Coronary artery (tissue), 2 donors: Measurements from ENCODE around the gene LRRC17.
A peak's percentile ranks its signal among the peaks of the same experiment; 100 is the strongest.

ENCODE experiments used
- DNase-seq: peaks from one replicate; pipeline ENCODE4 v3.0.0-alpha.2; 2017; ENCODE audit warnings: low spot score
- H3K27ac ChIP-seq, 2 donors: fragments of 200-600 bp; sonication (generic); one replicate each; pipeline ENCODE4 v1.5.1; 2016 to 2019
- H3K4me3 ChIP-seq: fragments of 200-600 bp; sonication (generic); 2 replicates; pipeline ENCODE4 v1.5.1; 2016; ENCODE audit warnings: mild to moderate bottlenecking, moderate library complexity
- TF ChIP-seq, protein P1 (sequence below): fragments of 200-600 bp; sonication (generic); IDR thresholded peaks from one replicate; pipeline ENCODE4 v1.5.1; 2019; ENCODE audit warnings: antibody characterized with exemption

The LRRC17 gene

DNA sequence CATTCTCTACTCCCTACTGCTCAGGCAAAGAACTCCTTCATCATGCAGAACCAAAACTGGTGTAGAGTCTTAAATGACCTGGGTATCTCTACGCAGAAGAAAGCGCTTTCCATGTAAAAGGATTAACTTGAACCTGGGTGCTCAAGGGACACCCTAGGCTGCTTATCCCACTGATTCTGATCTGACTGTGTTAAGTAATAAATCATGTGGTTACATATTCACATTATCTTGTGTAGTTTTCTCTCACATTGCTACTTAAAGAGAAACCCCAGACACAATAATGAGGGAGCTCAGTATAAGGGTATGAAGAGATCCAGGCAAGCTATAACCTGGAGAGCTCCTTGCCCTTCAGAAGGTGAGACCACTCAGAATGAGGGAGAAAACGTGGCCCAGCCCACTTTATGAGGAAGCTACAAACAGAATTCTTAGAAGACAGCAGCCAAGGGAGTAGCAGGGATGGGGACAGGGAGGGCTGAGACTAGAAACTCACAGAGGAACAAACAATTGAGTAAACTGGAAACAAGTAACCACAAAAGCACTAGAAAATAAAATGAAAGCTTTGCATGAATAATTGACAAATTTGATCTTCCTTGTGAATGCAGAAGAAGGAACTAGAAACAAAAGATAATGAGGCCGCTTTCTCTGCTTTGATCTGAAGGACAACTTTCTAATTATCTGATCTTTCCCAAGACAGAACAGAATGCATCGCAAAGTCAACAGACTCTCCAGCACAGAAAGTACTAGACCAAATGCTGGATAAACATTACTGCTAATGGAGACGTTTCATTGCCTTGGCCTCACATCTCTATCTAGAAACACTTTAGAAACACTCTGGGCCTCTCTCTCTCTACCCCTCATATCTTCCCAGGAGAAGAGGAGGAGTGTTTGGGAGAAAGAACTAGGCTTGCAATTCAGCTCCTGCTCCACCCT is 76.1 kb downstream of the LRRC17 start:
- Histone ChIP-seq H3K4me3 (no peak overlapping the region), H3K27ac (peak overlapping the region; percentile 70 to 85)
- no peak for DNase-seq
- TF ChIP-seq, protein P1, sequence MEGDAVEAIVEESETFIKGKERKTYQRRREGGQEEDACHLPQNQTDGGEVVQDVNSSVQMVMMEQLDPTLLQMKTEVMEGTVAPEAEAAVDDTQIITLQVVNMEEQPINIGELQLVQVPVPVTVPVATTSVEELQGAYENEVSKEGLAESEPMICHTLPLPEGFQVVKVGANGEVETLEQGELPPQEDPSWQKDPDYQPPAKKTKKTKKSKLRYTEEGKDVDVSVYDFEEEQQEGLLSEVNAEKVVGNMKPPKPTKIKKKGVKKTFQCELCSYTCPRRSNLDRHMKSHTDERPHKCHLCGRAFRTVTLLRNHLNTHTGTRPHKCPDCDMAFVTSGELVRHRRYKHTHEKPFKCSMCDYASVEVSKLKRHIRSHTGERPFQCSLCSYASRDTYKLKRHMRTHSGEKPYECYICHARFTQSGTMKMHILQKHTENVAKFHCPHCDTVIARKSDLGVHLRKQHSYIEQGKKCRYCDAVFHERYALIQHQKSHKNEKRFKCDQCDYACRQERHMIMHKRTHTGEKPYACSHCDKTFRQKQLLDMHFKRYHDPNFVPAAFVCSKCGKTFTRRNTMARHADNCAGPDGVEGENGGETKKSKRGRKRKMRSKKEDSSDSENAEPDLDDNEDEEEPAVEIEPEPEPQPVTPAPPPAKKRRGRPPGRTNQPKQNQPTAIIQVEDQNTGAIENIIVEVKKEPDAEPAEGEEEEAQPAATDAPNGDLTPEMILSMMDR, result no peak

DNA sequence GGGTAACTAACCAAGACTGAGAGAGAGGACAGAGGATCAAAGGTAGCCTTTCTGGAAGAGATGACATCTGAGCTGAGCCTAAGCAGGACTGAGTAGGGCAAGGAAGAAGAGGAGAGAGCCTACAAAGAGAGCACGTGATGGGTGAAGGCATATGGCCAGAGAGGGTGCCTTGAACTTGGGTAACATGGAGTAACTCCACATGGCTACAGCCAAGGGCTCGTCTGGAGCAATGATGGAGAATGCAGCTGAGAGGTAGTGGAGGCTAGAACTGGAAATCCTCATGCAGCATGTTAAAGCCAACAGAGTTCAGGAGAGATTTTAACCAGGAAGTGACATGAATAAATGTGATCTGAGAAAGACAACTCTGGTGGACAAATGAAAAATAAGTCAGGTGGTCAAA is 77.8 kb downstream of the LRRC17 start:
- H3K27ac ChIP-seq, result peak overlapping the region; percentile 67 to 85
- no peak for DNase-seq
- TF ChIP-seq, protein P1, result no peak
- no peak overlapping the region for H3K4me3 ChIP-seq

DNA sequence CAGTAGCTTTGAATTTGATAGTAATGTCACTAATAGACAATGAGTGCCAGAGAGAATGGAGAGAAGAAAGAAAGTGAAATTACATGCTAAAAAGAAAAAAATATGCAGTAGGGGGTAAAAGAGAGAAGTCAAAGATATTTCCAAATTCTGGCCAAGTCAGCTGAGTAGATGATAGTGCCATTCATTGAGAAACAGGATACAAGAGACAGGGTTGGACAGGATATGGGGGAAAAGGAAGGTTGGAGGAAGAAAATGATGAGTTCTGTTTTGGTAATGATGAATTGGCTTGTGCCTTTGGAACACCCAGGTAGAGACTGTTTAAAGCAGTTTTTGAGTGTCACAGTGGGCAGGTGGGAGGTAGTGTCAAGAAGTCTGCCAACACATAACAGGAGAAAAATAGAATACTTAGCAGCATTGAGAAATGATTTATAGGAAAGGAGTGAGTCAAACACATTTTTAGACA is 78.3 kb downstream of the LRRC17 start:
- Histone ChIP-seq H3K27ac (peak overlapping the region; percentile 67 to 85), H3K4me3 (no peak overlapping the region)
- DNase-seq, result no peak
- TF ChIP-seq, protein P1, result no peak

DNA sequence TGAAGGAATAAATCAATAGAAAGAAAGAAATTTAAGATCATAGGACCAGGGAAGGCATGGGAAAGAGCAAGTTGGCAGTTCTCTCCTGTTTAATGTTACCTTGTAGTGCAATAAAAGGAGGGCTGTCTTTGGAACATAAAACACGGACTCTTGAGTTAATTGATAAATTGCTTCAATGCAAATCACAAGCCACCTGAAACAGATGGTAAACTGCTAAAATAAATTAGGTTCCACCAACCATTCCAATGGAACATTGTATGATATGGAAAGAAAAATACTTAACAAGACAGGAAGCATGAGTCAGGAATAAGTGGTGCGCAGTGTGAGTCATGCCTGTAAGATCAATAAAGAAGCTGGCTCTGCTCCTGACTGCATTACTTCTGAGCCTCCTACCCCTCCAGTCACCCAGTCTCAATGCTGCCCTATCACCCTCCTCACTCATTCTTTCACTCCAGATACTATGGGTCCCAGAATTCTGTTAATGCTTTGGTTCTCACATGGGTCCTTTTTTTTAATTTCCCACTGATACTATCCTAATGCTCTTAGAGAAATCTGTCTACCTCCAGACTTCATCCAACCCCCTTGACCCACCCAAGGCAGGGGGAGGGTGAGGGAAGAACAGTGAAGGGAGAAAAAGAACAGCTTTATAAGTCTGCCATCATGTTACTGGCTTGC is 78.9 kb downstream of the LRRC17 start:
- peak overlapping the region; percentile 67 to 85 for H3K27ac ChIP-seq
- TF ChIP-seq, protein P1, result no peak
- no peak for DNase-seq
- no peak overlapping the region for H3K4me3 ChIP-seq

DNA sequence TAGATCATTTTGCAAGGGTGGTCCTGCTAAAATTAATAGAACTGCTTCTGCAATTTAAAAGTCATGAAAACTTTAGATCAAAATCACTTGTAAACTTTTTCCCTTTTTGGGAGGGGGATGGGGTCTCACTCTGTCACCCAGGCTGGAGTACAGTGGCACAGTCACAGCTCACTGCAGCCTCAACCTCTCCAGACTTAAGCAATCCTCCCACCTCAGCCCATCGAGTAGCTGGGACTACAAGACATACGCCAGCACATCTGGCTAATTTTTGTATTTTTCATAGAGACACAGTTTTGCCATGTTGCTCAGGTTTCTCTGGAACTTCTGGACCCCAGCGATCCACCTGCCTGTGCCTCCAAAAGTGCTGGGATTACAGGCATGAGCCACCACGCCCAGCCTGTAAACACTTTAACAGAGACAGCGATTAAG is 79.7 kb downstream of the LRRC17 start:
- DNase-seq, result no peak
- H3K4me3 ChIP-seq, result peak overlapping the region; percentile 31
- TF ChIP-seq, protein P1, result no peak
- peak overlapping the region; percentile 67 to 85 for H3K27ac ChIP-seq

DNA sequence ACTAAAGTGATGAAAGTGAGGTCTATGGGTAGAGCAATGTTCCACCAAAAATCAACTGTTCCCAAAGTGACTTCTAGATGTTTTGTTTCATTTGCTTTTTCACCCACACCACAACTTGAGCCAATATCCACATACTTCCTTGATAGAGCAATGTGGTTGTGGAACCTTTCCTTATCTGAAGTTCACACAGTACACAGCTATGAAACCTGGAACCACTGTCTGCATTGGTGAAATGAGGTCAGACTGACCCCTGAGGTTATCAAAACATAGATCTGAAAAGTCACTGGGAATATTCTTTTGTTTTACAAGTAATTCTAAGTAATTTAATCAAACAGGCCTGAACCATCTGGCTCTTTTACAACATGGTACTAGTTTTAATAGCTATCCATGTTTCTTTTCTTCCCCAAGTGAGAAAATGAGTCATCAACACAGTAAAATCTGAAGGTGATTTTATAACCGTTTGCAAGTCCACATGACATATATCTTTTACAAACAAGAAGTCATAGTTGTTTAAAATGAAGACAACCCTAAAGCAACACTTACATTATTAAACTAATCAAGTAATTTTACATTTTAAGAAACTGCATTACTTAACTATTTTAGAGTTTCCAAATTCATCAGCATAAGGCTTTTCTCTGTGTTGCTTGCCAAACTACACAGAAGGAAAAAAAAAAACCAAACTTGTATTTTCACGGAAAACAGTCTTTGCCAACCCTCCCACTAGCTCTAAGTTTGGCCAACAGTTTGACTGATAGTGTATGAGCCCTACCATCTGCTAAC is 80.3 kb downstream of the LRRC17 start:
- TF ChIP-seq, protein P1, result no peak
- Histone ChIP-seq H3K4me3 (peak overlapping the region; percentile 31), H3K27ac (peak overlapping the region; percentile 67 to 85)
- DNase-seq, result no peak
